IPS-18a (cell line): ENCODE data around the gene OR1F1.

Source experiments
- H3K27ac ChIP-seq: one replicate; pipeline ENCODE4 v1.5.1; 2013; ENCODE audit warnings: low read length
- H3K27me3 ChIP-seq: one replicate; pipeline ENCODE4 v1.6.1; 2013; ENCODE audit warnings: mild to moderate bottlenecking, low read length; ENCODE audit not compliant: control insufficient read depth, insufficient read depth
- H3K36me3 ChIP-seq: one replicate; pipeline ENCODE4 v1.6.1; 2013; ENCODE audit warnings: low read depth, low read length; ENCODE audit not compliant: control insufficient read depth
- H3K4me1 ChIP-seq: one replicate; pipeline ENCODE4 v1.6.1; 2013; ENCODE audit warnings: low read depth, low read length; ENCODE audit not compliant: control insufficient read depth
- H3K4me3 ChIP-seq: one replicate; pipeline ENCODE4 v1.5.1; 2013; ENCODE audit warnings: low read length
- H3K9ac ChIP-seq: one replicate; pipeline ENCODE4 v1.6.1; 2013; ENCODE audit warnings: mild to moderate bottlenecking, low read length, moderate library complexity
- H3K9me3 ChIP-seq: one replicate; pipeline ENCODE4 v1.6.1; 2013; ENCODE audit warnings: low read depth, low read length; ENCODE audit not compliant: control insufficient read depth

Gene OR1F1

DNA sequence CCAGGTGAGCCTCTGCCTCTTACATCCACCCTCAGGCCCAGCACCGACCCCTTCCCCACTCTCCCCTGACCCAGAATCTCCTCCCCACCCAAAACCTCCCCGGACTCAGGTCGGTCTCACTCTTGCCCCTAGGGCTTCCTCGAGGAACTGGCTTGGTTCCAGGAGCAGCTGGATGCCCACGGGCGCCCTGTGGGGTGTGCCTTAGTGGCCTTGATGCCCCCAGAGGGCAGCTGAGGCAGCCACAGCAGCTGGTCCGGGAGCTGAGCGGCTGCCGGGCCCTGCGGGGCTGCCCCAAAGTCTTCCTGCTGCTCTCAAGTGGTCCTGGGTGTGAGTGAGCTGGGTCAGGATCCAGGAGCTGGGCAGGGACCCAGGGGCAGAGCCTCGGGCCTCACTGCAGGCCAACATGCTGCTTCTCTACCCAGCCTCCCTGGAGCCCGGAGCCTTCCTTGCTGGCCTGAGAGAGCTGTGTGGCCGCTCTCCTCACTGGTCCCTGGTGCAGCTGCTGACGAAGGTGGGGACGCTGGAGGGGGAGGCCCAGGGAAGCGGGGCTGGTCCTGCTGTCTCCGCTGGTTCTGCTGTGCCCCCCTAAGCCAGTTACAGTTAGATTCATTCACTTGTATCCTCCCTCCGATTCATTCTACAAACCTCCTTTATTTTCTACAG lies 43.6 kb upstream of the OR1F1 start:
- Histone ChIP-seq H3K36me3 (no peaks in the 10 kb centered on the region), H3K4me3 (no peak overlapping the region), H3K27me3 (peaks cover 20% of the 10 kb centered on the region), H3K27ac (no peak overlapping the region), H3K9ac (no peak overlapping the region), H3K4me1 (no peaks in the 10 kb centered on the region), H3K9me3 (no peaks in the 10 kb centered on the region)

DNA sequence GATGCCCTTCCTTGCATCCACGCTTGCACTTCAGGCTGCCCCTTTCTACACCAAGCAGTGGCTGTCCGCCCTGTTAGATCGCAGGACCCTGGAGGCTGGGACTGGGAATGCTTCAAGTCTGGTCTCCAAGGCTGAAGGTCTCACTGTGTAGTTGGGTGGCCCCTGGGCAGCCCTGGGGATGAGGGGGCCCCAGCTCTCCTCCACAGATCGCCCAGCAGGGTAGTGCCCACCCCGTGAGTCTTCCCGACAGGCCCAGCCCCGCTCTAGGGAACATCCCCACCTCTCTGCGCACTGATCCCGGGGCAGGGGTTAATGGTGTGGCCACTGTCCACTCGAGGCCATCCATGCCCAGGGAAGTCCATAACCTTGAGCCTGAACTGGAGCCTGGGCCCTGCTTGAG lies 42.9 kb upstream of the OR1F1 start:
- peaks cover 20% of the 10 kb centered on the region for H3K27me3 ChIP-seq
- no peaks in the 10 kb centered on the region for H3K9me3 ChIP-seq
- no peak overlapping the region for H3K27ac ChIP-seq
- no peaks in the 10 kb centered on the region for H3K4me1 ChIP-seq
- H3K36me3 ChIP-seq: no peaks in the 10 kb centered on the region
- H3K9ac ChIP-seq: no peak overlapping the region
- no peak overlapping the region for H3K4me3 ChIP-seq

- Histone ChIP-seq H3K27me3 (peaks cover 20% of the 10 kb centered on the region), H3K9ac (no peak overlapping the region), H3K4me3 (no peak overlapping the region), H3K4me1 (no peaks in the 10 kb centered on the region), H3K27ac (no peak overlapping the region), H3K36me3 (no peaks in the 10 kb centered on the region), H3K9me3 (no peaks in the 10 kb centered on the region)
Measured at GRCh38 chr16:3145660-3146059, 42.3 kb upstream of the OR1F1 start.

- no peaks in the 10 kb centered on the region for H3K9me3 ChIP-seq
- H3K36me3 ChIP-seq: no peaks in the 10 kb centered on the region
- H3K27me3 ChIP-seq: peaks cover 20% of the 10 kb centered on the region
- H3K4me3 ChIP-seq: no peak overlapping the region
- H3K4me1 ChIP-seq: no peaks in the 10 kb centered on the region
- H3K27ac ChIP-seq: no peak overlapping the region
- no peak overlapping the region for H3K9ac ChIP-seq
Measured at GRCh38 chr16:3147046-3147756, 40.8 kb upstream of the OR1F1 start.

DNA sequence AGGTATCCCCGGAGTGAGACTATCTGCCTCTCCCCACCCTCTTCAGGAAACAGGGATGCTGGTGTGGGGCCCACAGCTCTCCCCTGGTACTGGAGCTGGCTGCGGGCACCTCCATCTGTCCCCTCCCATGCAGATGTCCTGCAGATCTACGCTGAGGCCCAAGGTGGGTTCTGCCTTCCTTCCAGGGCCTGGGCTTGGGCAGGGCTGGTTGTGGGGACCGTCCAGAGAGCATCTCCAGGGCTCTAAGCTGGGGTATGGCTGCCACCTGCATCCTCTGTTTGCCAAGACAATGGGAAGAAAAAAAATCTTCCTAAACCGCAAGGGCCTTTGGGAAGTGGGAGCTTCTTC lies 40.3 kb upstream of the OR1F1 start:
- Histone ChIP-seq H3K27ac (no peak overlapping the region), H3K36me3 (no peaks in the 10 kb centered on the region), H3K9ac (no peak overlapping the region), H3K4me3 (no peak overlapping the region), H3K9me3 (no peaks in the 10 kb centered on the region), H3K27me3 (peaks cover 20% of the 10 kb centered on the region), H3K4me1 (no peaks in the 10 kb centered on the region)

DNA sequence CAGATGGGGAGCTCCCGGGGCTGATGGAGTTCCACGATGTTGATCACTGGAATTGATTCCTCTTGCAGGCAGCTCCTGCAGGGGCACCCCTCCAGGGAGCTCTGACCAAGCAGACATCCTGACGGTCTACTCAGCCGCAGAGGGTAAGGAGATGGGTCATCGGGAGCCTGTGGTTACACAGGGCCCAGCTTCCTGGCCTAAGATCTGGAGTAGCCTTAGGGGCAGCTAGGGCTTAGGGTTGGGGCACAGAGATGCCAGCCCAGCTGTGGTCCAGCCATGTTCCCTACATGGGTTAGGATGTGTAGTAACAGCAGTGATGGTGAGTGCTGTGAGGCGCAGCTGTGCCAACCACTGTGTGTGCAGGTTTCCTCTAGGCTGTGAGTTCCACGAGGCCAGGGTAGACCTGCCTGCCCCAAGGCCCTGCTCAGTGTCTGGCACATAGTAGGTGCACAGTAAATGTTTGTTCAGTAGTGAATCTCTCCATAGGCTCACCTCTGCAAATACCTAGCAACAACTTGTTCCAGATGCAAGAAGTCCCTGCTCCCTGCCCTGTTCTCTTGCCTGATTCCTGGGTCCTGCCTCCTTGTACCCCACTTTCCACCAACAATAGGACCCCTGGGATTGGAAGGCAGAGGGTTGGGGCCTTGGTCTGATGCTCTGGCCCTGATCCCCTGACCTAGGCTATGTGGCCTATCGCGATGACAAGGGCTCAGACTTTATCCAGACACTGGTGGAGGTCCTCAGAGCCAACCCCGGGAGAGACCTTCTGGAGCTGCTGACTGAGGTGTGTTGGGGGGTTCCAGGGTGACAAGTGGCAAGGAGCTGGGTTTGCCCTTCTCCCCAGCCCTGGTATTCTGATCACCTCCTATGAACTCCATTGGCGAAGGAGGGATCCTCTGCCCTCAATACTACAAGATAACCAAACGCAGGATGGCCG lies 39.5 kb upstream of the OR1F1 start:
- Histone ChIP-seq H3K27ac (no peak overlapping the region), H3K27me3 (peaks cover 20% of the 10 kb centered on the region), H3K36me3 (no peaks in the 10 kb centered on the region), H3K4me3 (no peak overlapping the region), H3K4me1 (no peaks in the 10 kb centered on the region), H3K9me3 (no peaks in the 10 kb centered on the region), H3K9ac (no peak overlapping the region)

- Histone ChIP-seq H3K27me3 (peaks cover 20% of the 10 kb centered on the region), H3K9ac (no peak overlapping the region), H3K9me3 (no peaks in the 10 kb centered on the region), H3K27ac (no peak overlapping the region), H3K4me1 (no peaks in the 10 kb centered on the region), H3K4me3 (peak overlapping the region; percentile 90), H3K36me3 (no peaks in the 10 kb centered on the region)
Measured at GRCh38 chr16:3149193-3149530, 38.8 kb upstream of the OR1F1 start.

DNA sequence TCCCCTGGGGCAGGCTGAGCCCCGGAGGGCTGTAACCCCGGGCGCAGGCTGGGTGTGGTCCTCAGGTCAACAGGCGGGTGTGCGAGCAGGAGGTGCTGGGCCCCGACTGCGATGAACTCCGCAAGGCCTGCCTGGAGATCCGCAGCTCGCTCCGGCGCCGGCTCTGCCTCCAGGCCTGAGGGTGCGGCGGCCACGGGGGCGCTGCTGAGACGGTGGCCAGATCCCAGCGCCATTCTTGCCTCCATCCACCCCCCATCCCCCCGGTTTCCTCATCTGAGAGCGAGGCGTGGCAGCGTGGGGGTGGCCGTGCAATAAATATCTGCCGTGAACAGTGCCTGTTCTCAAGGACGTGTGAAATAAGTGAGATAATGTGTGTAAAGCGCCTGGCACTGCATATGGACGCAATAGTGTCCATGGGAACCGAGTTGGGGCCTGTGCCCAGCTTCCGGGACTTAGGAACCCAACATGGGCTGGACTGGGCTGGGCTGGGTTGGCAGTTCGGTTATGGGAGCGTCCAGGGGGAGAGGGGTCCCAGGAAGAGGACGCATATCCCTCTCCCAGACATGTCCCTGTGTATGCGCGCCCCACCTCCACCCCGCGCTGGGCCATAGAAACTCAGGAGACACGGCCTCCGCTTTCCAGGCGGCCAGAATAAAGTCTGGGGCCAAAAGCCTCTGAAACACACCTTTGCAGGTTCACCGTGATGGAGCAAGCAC lies 38.2 kb upstream of the OR1F1 start:
- no peaks in the 10 kb centered on the region for H3K4me1 ChIP-seq
- peaks cover 20% of the 10 kb centered on the region for H3K27me3 ChIP-seq
- no peak overlapping the region for H3K27ac ChIP-seq
- peak overlapping the region; percentile 90 for H3K4me3 ChIP-seq
- no peaks in the 10 kb centered on the region for H3K9me3 ChIP-seq
- H3K36me3 ChIP-seq: no peaks in the 10 kb centered on the region
- H3K9ac ChIP-seq: peak overlapping the region; percentile 69

DNA sequence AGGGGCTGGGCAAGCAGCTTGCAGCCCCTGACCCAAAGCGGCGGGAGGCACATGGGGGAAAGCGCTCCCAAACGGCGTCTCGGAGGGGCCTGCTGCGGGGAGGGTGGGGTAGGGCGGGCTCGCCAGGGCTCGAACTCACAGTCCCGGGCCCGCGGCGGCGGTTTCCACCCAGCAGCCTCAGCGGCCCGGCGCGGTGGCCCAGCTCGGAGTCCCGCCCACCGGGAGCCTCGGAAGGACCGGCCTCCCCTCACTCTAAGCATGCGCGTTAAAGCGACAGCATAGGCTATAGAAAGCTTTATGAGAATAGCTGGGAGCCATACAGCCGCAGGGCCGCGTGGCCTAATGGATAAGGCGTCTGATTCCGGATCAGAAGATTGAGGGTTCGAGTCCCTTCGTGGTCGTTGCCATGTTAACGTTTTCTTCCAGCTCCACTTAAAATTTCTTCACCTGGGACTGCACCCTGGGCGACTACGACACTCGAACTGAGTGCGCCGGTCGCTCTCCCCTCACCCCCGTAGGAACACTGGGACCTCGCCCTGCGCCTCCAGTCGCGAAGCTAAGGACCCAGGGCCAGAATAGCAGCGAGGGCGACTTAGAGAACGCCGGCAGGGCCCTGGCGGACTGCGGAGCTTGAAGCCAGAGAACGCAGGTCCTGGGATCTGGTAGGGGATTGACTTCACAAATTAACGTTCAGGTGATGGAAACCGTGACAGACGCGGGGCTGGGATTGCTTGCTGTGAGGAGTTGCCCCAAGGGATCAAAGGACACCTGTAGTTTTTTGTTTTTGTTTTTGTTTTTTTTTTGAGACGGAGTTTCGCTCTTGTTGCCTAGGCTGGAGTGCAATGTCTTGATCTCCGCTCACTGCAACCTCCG lies 37.4 kb upstream of the OR1F1 start:
- Histone ChIP-seq H3K4me3 (peak overlapping the region; percentile 90), H3K4me1 (no peaks in the 10 kb centered on the region), H3K9me3 (no peaks in the 10 kb centered on the region), H3K27ac (no peak overlapping the region), H3K27me3 (peaks cover 20% of the 10 kb centered on the region), H3K9ac (peak overlapping the region; percentile 69), H3K36me3 (no peaks in the 10 kb centered on the region)

DNA sequence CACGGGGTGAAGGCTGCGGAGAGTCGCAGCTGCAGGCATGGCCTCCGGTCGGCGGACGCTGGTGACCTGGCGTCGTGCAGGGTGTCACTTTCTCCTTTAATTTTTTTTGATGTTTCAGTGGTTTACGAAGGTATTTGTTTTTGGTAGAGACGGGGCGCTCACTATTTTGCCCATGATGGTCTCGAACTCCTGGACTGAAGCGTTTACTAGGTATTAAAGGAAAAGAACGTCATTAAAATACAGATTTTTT lies 36.1 kb upstream of the OR1F1 start:
- Histone ChIP-seq H3K27ac (no peak overlapping the region), H3K27me3 (peaks cover 20% of the 10 kb centered on the region), H3K4me1 (no peaks in the 10 kb centered on the region), H3K9me3 (no peaks in the 10 kb centered on the region), H3K9ac (no peak overlapping the region), H3K4me3 (peak overlapping the region; percentile 67), H3K36me3 (no peaks in the 10 kb centered on the region)
